Aorta (tissue), 5 donors: ENCODE data around the gene OR6C1. TPM values are rescaled to one million over a fixed set of nuclear protein-coding genes. Genes with fewer than 3 reads are reported as not detected.
"Not testable (repeated sequence)": the region's sequence is repeated elsewhere in the genome, so short reads cannot be mapped to it uniquely, and the experiment has no call there.

Experiments used
- ATAC-seq: fragments of 200-7000 bp; cut with Tn5 transposase; one replicate; pipeline ENCODE4 v1.9.1; 2022; ENCODE audit warnings: moderate library complexity; ENCODE audit not compliant: low FRiP score
- DNase-seq, 2 donors: peaks; one replicate each; pipeline ENCODE4 v3.0.0-alpha.2; 2020
- H3K27ac ChIP-seq, 2 donors: one replicate each; pipeline ENCODE4 v1.5.1; 2013; ENCODE audit warnings: low read length in 2 of 2, mild to moderate bottlenecking in 2 of 2, moderate library complexity in 2 of 2, control low read depth in 1 of 2, inconsistent platforms in 1 of 2, low read depth in 1 of 2
- H3K27me3 ChIP-seq, 2 donors: one replicate each; pipeline ENCODE4 v1.6.1; 2013; ENCODE audit warnings: control low read depth in 1 of 2, low read length in 1 of 2, mild to moderate bottlenecking in 1 of 2, moderate library complexity in 1 of 2; ENCODE audit not compliant: insufficient read depth in 2 of 2, control insufficient read depth in 1 of 2
- H3K36me3 ChIP-seq, 2 donors: one replicate each; pipeline ENCODE4 v1.6.1; 2013; ENCODE audit warnings: control low read depth in 1 of 2, low read length in 1 of 2, mild to moderate bottlenecking in 1 of 2; ENCODE audit not compliant: insufficient read depth in 2 of 2, control insufficient read depth in 1 of 2
- H3K4me1 ChIP-seq, 2 donors: one replicate each; pipeline ENCODE4 v1.6.1; 2013; ENCODE audit warnings: low read length in 2 of 2, control low read depth in 1 of 2, mild to moderate bottlenecking in 1 of 2, moderate library complexity in 1 of 2; ENCODE audit not compliant: insufficient read depth in 2 of 2, control insufficient read depth in 1 of 2
- H3K4me3 ChIP-seq, 2 donors: one replicate each; pipeline ENCODE4 v1.5.1; 2013; ENCODE audit warnings: low read length in 2 of 2, control low read depth in 1 of 2, mild to moderate bottlenecking in 1 of 2
- H3K9me3 ChIP-seq: one replicate; pipeline ENCODE4 v1.6.1; 2013; ENCODE audit warnings: mild to moderate bottlenecking, low read length; ENCODE audit not compliant: control insufficient read depth
- WGBS, 2 donors: extraction: QIAGEN DNeasy Blood & Tissue Kit; methylation state at CpG; one replicate each; pipeline ENCODE4 v1.1.7; 2013; 5-methylcytosine and 5-hydroxymethylcytosine counted together
- intact Hi-C, 2 donors: fragments of 100-400 bp; cut with DNase I; formaldehyde crosslinking; loops; one replicate each; pipeline versions ENCODE4 v1.14.2 to v1.15.0; 2022
- long read RNA-seq, 2 donors: library from polyadenylated mRNA; unstranded; transcript quantifications; one replicate each; pipeline ENCODE4 v2.0.0, GENCODE V29; 2020 to 2021
- polyA plus RNA-seq, 2 donors: library from polyadenylated mRNA; stranded (reverse); fragments of 200-250 nt; gene quantifications; one replicate each; pipeline ENCODE4 v1.2.3, GENCODE V29; 2013
- total RNA-seq, 2 donors: library from RNA; stranded (reverse); fragmentation: NEBNext Ultra II Directional; extraction: Animal tissue kit (Norgen Biotek cat#: 25700); gene quantifications; one replicate each; pipeline ENCODE4 v1.2.1, GENCODE V29; 2021
- donor health status: healthy with polysubstance abuse.
- donor health status: Bipolar disorder and iron deficiency.
- donor health status: DM: no; HTN: no; CAD: no.
- donor health status: DM: no; HTN: no; CAD: no.
- donor health status: DM: yes; HTN: yes; CAD: no.

Gene OR6C1
- total RNA-seq: not detected
- not detected for polyA plus RNA-seq
- long read RNA-seq, donor 1: 0 reads
- long read RNA-seq, donor 2: 0 reads

- WGBS, 2 donors: 67 to 75% methylated on average over 2 of the region's 2 CpGs
- Histone ChIP-seq H3K9me3 (no peaks in the 10 kb centered on the region), H3K27ac (no peak within 1 kb of the TSS), H3K4me1 (no peaks in the 10 kb centered on the region), H3K27me3 (no peaks in the 10 kb centered on the region), H3K4me3 (no peak within 1 kb of the TSS), H3K36me3 (no peaks in the 10 kb centered on the region)
- intact Hi-C loops: no loop called here
- ATAC-seq: no peak
- no peak for DNase-seq
Measured at GRCh38 chr12:55314043-55314442, at the start of gene OR6C1. TSS of gene OR6C1 (plus strand) at chr12:55314343. CDS start at chr12:55320600, 6,257 bp downstream.

- no peak for DNase-seq
- intact Hi-C loops: no loop called here
- no peaks in the 10 kb centered on the region for H3K27me3 ChIP-seq
- H3K9me3 ChIP-seq: no peaks in the 10 kb centered on the region
- 37 to 42% methylated on average over 2 of the region's 2 CpGs for WGBS, 2 donors
- H3K36me3 ChIP-seq: no peaks in the 10 kb centered on the region
- no peaks in the 10 kb centered on the region for H3K4me1 ChIP-seq
- ATAC-seq: no peak
- H3K27ac ChIP-seq: no peak overlapping the region
- H3K4me3 ChIP-seq: no peak overlapping the region
Measured at GRCh38 chr12:55280991-55281390, 33.2 kb upstream of the OR6C1 start.

- no peak overlapping the region for H3K4me3 ChIP-seq
- no peaks in the 10 kb centered on the region for H3K4me1 ChIP-seq
- 49 to 57% methylated on average over 2 of the region's 2 CpGs for WGBS, 2 donors
- no peaks in the 10 kb centered on the region for H3K36me3 ChIP-seq
- no peak overlapping the region for H3K27ac ChIP-seq
- no peaks in the 10 kb centered on the region for H3K27me3 ChIP-seq
- no peak for ATAC-seq
- H3K9me3 ChIP-seq: no peaks in the 10 kb centered on the region
- intact Hi-C loops: no loop called here
- DNase-seq: no peak
Measured at GRCh38 chr12:55289999-55290398, 24.1 kb upstream of the OR6C1 start.

GRCh38 chr12:55296469-55296868, 17.7 kb upstream of the OR6C1 start, which contains the start of gene OR6C6:
TSS of gene OR6C6 (minus strand) at chr12:55296569. CDS start at chr12:55295232, 1,337 bp downstream.
- ATAC-seq: no peak
- WGBS, 2 donors: 74 to 79% methylated on average over 2 of the region's 2 CpGs

GRCh38 chr12:55320201-55320600, 6.1 kb downstream of the OR6C1 start:
- no peak for DNase-seq
- Histone ChIP-seq H3K9me3 (no peaks in the 10 kb centered on the region), H3K4me3 (no peak overlapping the region), H3K27me3 (no peaks in the 10 kb centered on the region), H3K36me3 (no peaks in the 10 kb centered on the region), H3K27ac (no peak overlapping the region), H3K4me1 (no peaks in the 10 kb centered on the region)
- intact Hi-C loops: no loop called here
- 78 to 81% methylated on average over 4 of the region's 4 CpGs for WGBS, 2 donors
- ATAC-seq: no peak

More at GRCh38 chr12:55296469-55296868, 17.7 kb upstream of the OR6C1 start, which contains the start of gene OR6C6:
- no peak within 1 kb of the TSS for H3K4me3 ChIP-seq
- no peaks in the 10 kb centered on the region for H3K36me3 ChIP-seq
- H3K4me1 ChIP-seq: no peaks in the 10 kb centered on the region
- no peaks in the 10 kb centered on the region for H3K9me3 ChIP-seq
- no peak for DNase-seq
- intact Hi-C loops: no loop called here
- H3K27ac ChIP-seq: no peak within 1 kb of the TSS
- H3K27me3 ChIP-seq: no peaks in the 10 kb centered on the region

GRCh38 chr12:55325801-55326200, 11.7 kb downstream of the OR6C1 start:
- H3K36me3 ChIP-seq, H3K27ac ChIP-seq, DNase-seq, H3K27me3 ChIP-seq, H3K4me3 ChIP-seq, ATAC-seq, H3K4me1 ChIP-seq, H3K9me3 ChIP-seq, intact Hi-C loops: not testable (repeated sequence)
- WGBS, 2 donors: 93 to 94% methylated on average over 6 of the region's 6 CpGs

- ATAC-seq: no peak
- Histone ChIP-seq H3K36me3 (no peaks in the 10 kb centered on the region), H3K27ac (no peak within 1 kb of the TSS), H3K9me3 (no peaks in the 10 kb centered on the region), H3K27me3 (no peaks in the 10 kb centered on the region), H3K4me3 (no peak within 1 kb of the TSS), H3K4me1 (no peaks in the 10 kb centered on the region)
- intact Hi-C loops: no loop called here
- DNase-seq: no peak
- 95 to 97% methylated on average over 1 of the region's 1 CpG for WGBS, 2 donors
Measured at GRCh38 chr12:55330446-55330845, 16.3 kb downstream of the OR6C1 start, which contains the start of gene OR6C3. TSS of gene OR6C3 (plus strand) at chr12:55330746. CDS start at chr12:55331701, 955 bp downstream.

- Histone ChIP-seq H3K4me3 (no peak overlapping the region), H3K9me3 (no peaks in the 10 kb centered on the region), H3K36me3 (no peaks in the 10 kb centered on the region), H3K27me3 (no peaks in the 10 kb centered on the region), H3K27ac (no peak overlapping the region), H3K4me1 (no peaks in the 10 kb centered on the region)
- intact Hi-C loops: no loop called here
- WGBS, 2 donors: 85 to 89% methylated on average over 10 of the region's 10 CpGs
- no peak for DNase-seq
- ATAC-seq: no peak
Measured at GRCh38 chr12:55336002-55336401, 21.9 kb downstream of the OR6C1 start.

- ATAC-seq, DNase-seq, H3K9me3 ChIP-seq, intact Hi-C loops, H3K36me3 ChIP-seq, H3K27me3 ChIP-seq, H3K4me1 ChIP-seq, H3K4me3 ChIP-seq, H3K27ac ChIP-seq: not testable (repeated sequence)
- WGBS, 2 donors: 59 to 65% methylated on average over 4 of the region's 4 CpGs
Measured at GRCh38 chr12:55355338-55355737, 41.2 kb downstream of the OR6C1 start.
